DOHH2 (cell line): ENCODE measurements around the gene SCNN1A.

Experiments
- H3F3A ChIP-seq: fragments of 200-600 bp; sonication (generic), shearing (Covaris generic); 2 replicates; pipeline ENCODE4 v1.6.0; 2016; ENCODE audit warnings: antibody characterized with exemption, mild to moderate bottlenecking; ENCODE audit not compliant: control insufficient read depth, insufficient read depth
- H3K27ac ChIP-seq: fragments of 200-600 bp; sonication (generic); 2 replicates; pipeline ENCODE4 v1.5.1; 2014; ENCODE audit warnings: low read depth, mild to moderate bottlenecking, low read length, moderate library complexity
- H3K27me3 ChIP-seq: fragments of 200-600 bp; sonication (generic); 2 replicates; pipeline ENCODE4 v1.6.1; 2014; ENCODE audit warnings: mild to moderate bottlenecking, low read length, mixed read lengths; ENCODE audit not compliant: control insufficient read depth
- H3K36me3 ChIP-seq: fragments of 200-600 bp; sonication (generic); 2 replicates; pipeline ENCODE4 v1.6.1; 2014; ENCODE audit warnings: mild to moderate bottlenecking, low read length, moderate library complexity, mixed read lengths; ENCODE audit not compliant: control insufficient read depth
- H3K4me1 ChIP-seq: fragments of 200-600 bp; sonication (generic); 2 replicates; pipeline ENCODE4 v1.6.1; 2014; ENCODE audit warnings: mild to moderate bottlenecking, low read length, mixed read lengths; ENCODE audit not compliant: control insufficient read depth
- H3K4me2 ChIP-seq: fragments of 200-600 bp; sonication (generic); 2 replicates; pipeline ENCODE4 v1.6.0; 2014; ENCODE audit warnings: mild to moderate bottlenecking, low read length, moderate library complexity
- H3K4me3 ChIP-seq: fragments of 200-600 bp; sonication (generic); 2 replicates; pipeline ENCODE4 v1.5.1; 2014; ENCODE audit warnings: mild to moderate bottlenecking, low read length, mixed read lengths
- H3K79me2 ChIP-seq: fragments of 200-600 bp; sonication (generic); 2 replicates; pipeline ENCODE4 v1.6.1; 2014; ENCODE audit warnings: mild to moderate bottlenecking, low read length, mixed read lengths; ENCODE audit not compliant: control insufficient read depth
- H3K9me2 ChIP-seq: fragments of 200-600 bp; sonication (generic); replicated peaks from 2 replicates; pipeline ENCODE4 v1.6.1; 2014; ENCODE audit warnings: mild to moderate bottlenecking, low read length, mixed read lengths; ENCODE audit not compliant: control insufficient read depth
- H3K9me3 ChIP-seq: fragments of 200-600 bp; sonication (generic); 2 replicates; pipeline ENCODE4 v1.6.1; 2014; ENCODE audit warnings: antibody characterized with exemption, low read length, mixed read lengths; ENCODE audit not compliant: control insufficient read depth, insufficient read depth
- H4K20me1 ChIP-seq: fragments of 200-600 bp; sonication (generic); 2 replicates; pipeline ENCODE4 v1.6.0; 2014; ENCODE audit warnings: low read depth, mild to moderate bottlenecking, antibody characterized with exemption, low read length, moderate library complexity; ENCODE audit not compliant: control insufficient read depth, insufficient read depth
- CTCF ChIP-seq: fragments of 200-600 bp; sonication (generic); IDR thresholded peaks from one replicate; pipeline ENCODE4 v1.5.1; 2014; ENCODE audit warnings: antibody characterized with exemption, mild to moderate bottlenecking, low read depth, low read length; ENCODE audit not compliant: poor library complexity, severe bottlenecking
- EZH2phosphoT487 ChIP-seq: fragments of 200-600 bp; sonication (generic); IDR thresholded peaks from 2 replicates; pipeline ENCODE4 v1.6.1; 2017; ENCODE audit warnings: borderline replicate concordance, mild to moderate bottlenecking, antibody characterized with exemption, low read length, moderate library complexity, mixed read lengths

The SCNN1A gene

DNA sequence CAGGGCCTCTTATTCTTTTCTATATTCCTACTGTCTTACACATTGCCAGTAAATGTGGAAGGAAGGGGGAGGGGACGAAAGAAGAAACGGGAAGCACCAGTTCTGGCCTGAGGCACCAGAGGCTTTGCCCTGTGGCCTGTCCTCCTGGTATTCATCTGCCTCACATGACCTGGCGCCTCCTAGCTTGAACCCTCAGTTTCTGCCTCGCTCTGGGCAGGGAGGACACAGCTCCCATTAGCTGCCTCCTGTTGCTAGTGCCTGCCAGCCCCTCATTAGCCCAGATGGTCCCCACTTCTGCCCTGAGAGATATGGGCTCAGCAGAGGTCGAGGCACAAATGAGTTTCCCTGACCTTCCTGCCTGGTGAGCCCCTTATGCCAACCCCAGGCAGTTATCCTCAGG, 67.8 kb downstream of the SCNN1A start:
- no peak overlapping the region for H3K4me3 ChIP-seq
- no peak overlapping the region for H3K4me2 ChIP-seq
- no peaks in the 10 kb centered on the region for H3K9me2 ChIP-seq
- H3K9me3 ChIP-seq, result no peaks in the 10 kb centered on the region
- no peaks in the 10 kb centered on the region for H3K36me3 ChIP-seq
- no peaks in the 10 kb centered on the region for H4K20me1 ChIP-seq
- H3K27me3 ChIP-seq, result 0 out of 2 replicates have a peak, but pooled peaks cover 3% of the 10 kb centered on the region
- no peaks in the 10 kb centered on the region for H3K4me1 ChIP-seq
- no peak overlapping the region for H3K27ac ChIP-seq
- no peaks in the 10 kb centered on the region for H3F3A ChIP-seq
- TF ChIP-seq EZH2phosphoT487 (no peak), CTCF (no peak)
- H3K79me2 ChIP-seq, result no peaks in the 10 kb centered on the region

DNA sequence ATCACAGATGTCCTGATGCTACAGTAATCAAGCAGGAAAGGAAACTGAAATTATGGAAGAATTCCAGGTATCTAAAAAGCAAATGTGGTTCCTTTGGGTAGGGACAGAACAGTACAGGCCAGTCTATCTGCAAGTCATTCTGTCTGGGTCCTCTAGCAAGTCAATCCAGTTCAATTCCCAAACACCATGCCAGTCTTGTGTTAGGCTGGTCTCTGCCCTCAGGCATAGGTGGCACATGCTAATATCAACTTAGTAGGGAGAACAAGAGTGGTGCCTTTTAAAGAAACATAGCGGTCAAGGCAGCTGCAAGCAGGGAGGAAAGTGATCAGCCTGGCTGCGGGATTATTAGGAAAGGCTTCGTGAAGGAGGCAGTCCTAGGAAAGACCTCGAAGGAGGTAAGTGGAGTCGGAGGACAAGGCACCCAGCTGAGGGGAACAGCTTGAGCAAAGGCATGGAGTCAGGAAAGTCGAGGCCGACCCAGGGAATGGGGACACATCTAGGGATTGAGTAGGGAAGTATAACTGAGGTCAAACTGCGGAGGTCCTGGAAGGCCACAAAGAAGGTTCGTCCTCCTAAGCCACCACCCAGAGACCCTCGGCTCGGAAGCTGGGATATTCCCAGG, 68.7 kb downstream of the SCNN1A start:
- no peaks in the 10 kb centered on the region for H3K4me1 ChIP-seq
- 0 out of 2 replicates have a peak, but pooled peaks cover 3% of the 10 kb centered on the region for H3K27me3 ChIP-seq
- no peaks in the 10 kb centered on the region for H3K79me2 ChIP-seq
- H3F3A ChIP-seq, result no peaks in the 10 kb centered on the region
- H3K4me2 ChIP-seq, result no peak overlapping the region
- no peaks in the 10 kb centered on the region for H4K20me1 ChIP-seq
- H3K4me3 ChIP-seq, result no peak overlapping the region
- TF ChIP-seq EZH2phosphoT487, result no peak
- no peak for TF ChIP-seq CTCF
- no peaks in the 10 kb centered on the region for H3K36me3 ChIP-seq
- no peaks in the 10 kb centered on the region for H3K9me3 ChIP-seq
- no peak overlapping the region for H3K27ac ChIP-seq
- H3K9me2 ChIP-seq, result no peaks in the 10 kb centered on the region

- Histone ChIP-seq H3K27ac (no peak overlapping the region), H3K9me2 (no peaks in the 10 kb centered on the region), H3K36me3 (no peaks in the 10 kb centered on the region), H3K4me1 (no peaks in the 10 kb centered on the region), H3K4me3 (no peak overlapping the region), H4K20me1 (no peaks in the 10 kb centered on the region), H3K4me2 (no peak overlapping the region), H3F3A (no peaks in the 10 kb centered on the region), H3K79me2 (no peaks in the 10 kb centered on the region), H3K9me3 (no peaks in the 10 kb centered on the region), H3K27me3 (0 out of 2 replicates have a peak, but pooled peaks cover 3% of the 10 kb centered on the region)
- TF ChIP-seq CTCF, result no peak
- no peak for TF ChIP-seq EZH2phosphoT487
These were observed 69.2 kb downstream of the SCNN1A start for GRCh38 chr12:6306151-6306550.
